Fibroblast of villous mesenchyme (primary cell): Measurements from ENCODE around the gene PJA1. TPM values are rescaled to one million over a fixed set of nuclear protein-coding genes. Genes with fewer than 3 reads are reported as not detected.

Source experiments
- DNase-seq: peaks from one replicate; pipeline ENCODE4 v3.0.0-alpha.2; 2010; ENCODE audit warnings: low read depth
- H3K4me3 ChIP-seq: 2 replicates; pipeline ENCODE4 v1.5.1; 2011; ENCODE audit warnings: low read depth, mild to moderate bottlenecking, low read length
- CTCF ChIP-seq: IDR thresholded peaks from 2 replicates; pipeline ENCODE4 v1.5.1; 2012; ENCODE audit warnings: low read depth, mild to moderate bottlenecking, low read length; ENCODE audit not compliant: insufficient read depth
- total RNA-seq: library from RNA; depleted of rRNA; stranded (reverse); fragments of >200 nt; gene quantifications from 2 replicates; pipeline ENCODE4 v1.2.3, GENCODE V29; 2012

PJA1 gene
- total RNA-seq, 1 donor, result 28.1 TPM

- no peak for DNase-seq
- no peak overlapping the region for H3K4me3 ChIP-seq
Observed at GRCh38 chrX:69161371-69161770, 3.9 kb downstream of the PJA1 start.

GRCh38 chrX:69158166-69158980, 6.9 kb downstream of the PJA1 start:
- no peak overlapping the region for H3K4me3 ChIP-seq
- peak; percentile 79 for DNase-seq
- peak; percentile 64 for TF ChIP-seq CTCF

More at GRCh38 chrX:69161371-69161770, 3.9 kb downstream of the PJA1 start:
- no peak for TF ChIP-seq CTCF

GRCh38 chrX:69156638-69157037, 8.6 kb downstream of the PJA1 start:
- TF ChIP-seq CTCF, result no peak
- no peak for DNase-seq
- H3K4me3 ChIP-seq, result no peak overlapping the region

- no peak for TF ChIP-seq CTCF
- H3K4me3 ChIP-seq, result no peak overlapping the region
- DNase-seq, result no peak
Observed at GRCh38 chrX:69155786-69156520, 9.3 kb downstream of the PJA1 start.

- DNase-seq, result no peak
- TF ChIP-seq CTCF, result no peak
- H3K4me3 ChIP-seq, result no peak overlapping the region
Observed at GRCh38 chrX:69154051-69154450, 11.2 kb downstream of the PJA1 start.

GRCh38 chrX:69153060-69153730, 12.1 kb downstream of the PJA1 start:
- no peak for TF ChIP-seq CTCF
- DNase-seq, result peak; percentile 85
- no peak overlapping the region for H3K4me3 ChIP-seq
